Body of pancreas (tissue), 4 donors: Measurements from ENCODE around the gene DYNLT1. TPM values are rescaled to one million over a fixed set of nuclear protein-coding genes. Genes with fewer than 3 reads are reported as not detected.

Experiments used
- ATAC-seq: fragments of 150-250 bp; one replicate; pipeline ENCODE4 v1.9.1; 2016
- DNase-seq, 4 donors: peaks; one replicate each; pipeline ENCODE4 v3.0.0-alpha.2; 2019
- H3K27ac ChIP-seq, 4 donors: fragments of 200-600 bp; sonication (generic); 1 replicate in 3 of 4; 2 replicates in 1 of 4; pipeline versions ENCODE4 v1.5.1 to v1.6.1; 2016 to 2019; ENCODE audit warnings: mild to moderate bottlenecking in 1 of 4, mixed read lengths in 1 of 4, moderate library complexity in 1 of 4
- H3K27me3 ChIP-seq, 2 donors: fragments of 200-600 bp; sonication (generic); one replicate each; pipeline ENCODE4 v1.6.0; 2016; ENCODE audit warnings: mild to moderate bottlenecking in 1 of 2
- H3K36me3 ChIP-seq, 2 donors: fragments of 200-600 bp; sonication (generic); replicated peaks in 1 of 2; 2 replicates each; pipeline ENCODE4 v1.5.1; 2016; ENCODE audit warnings: low read depth in 2 of 2; ENCODE audit not compliant: insufficient read depth in 1 of 2
- H3K4me1 ChIP-seq: fragments of 200-600 bp; sonication (generic); one replicate; pipeline ENCODE4 v1.6.0; 2016
- H3K4me3 ChIP-seq, 2 donors: fragments of 200-600 bp; sonication (generic); 1 replicate in 1 of 2; 2 replicates in 1 of 2; pipeline ENCODE4 v1.5.1; 2016 to 2019
- H3K9me3 ChIP-seq, 3 donors: fragments of 200-600 bp; sonication (generic); 1 replicate in 2 of 3; 2 replicates in 1 of 3; pipeline ENCODE4 v1.5.1; 2016
- POLR2A ChIP-seq, 3 donors: fragments of 450-650 bp; IDR thresholded peaks; one replicate each; pipeline ENCODE4 v1.6.1; 2016; ENCODE audit warnings: antibody characterized with exemption in 3 of 3, mild to moderate bottlenecking in 2 of 3
- WGBS, 2 donors: methylation state at CpG; one replicate each; pipeline ENCODE4 v1.1.5; 2017; 5-methylcytosine and 5-hydroxymethylcytosine counted together
- intact Hi-C: fragments of 100-400 bp; cut with DNase I; formaldehyde crosslinking; loops from one replicate; pipeline ENCODE4 v1.15.1; 2023
- total RNA-seq, 2 donors: library from RNA; depleted of rRNA; stranded (reverse); fragments of >200 nt; gene quantifications; one replicate each; pipeline ENCODE4 v1.1.0, GENCODE V29; 2016
- TF ChIP-seq, protein P1 (sequence below), 7 experiments: fragments of 450-650 bp in 4 of 7; fragments of 200-600 bp in 3 of 7; sonication (generic) in 3 of 7; IDR thresholded peaks; one replicate each; pipeline ENCODE4 v1.5.1; 2016 to 2019; ENCODE audit warnings: antibody characterized with exemption in 7 of 7

The DYNLT1 gene
- total RNA-seq, 2 donors from 2014 or later: 36.1 to 39.2 TPM

- intact Hi-C loops: no loop called here
- 71 to 72% methylated on average over 15 of the region's 15 CpGs for WGBS, 2 donors
- DNase-seq: peak in 2 of 4 donors; percentile 24 to 75
Observed at GRCh38 chr6:158649289-158650143, 5.0 kb upstream of the DYNLT1 start, which contains the start of gene SYTL3. Gene SYTL3, plus strand, starts transcription at chr6:158650054. Its CDS starts 13,215 bp downstream, at chr6:158663269.

DNA sequence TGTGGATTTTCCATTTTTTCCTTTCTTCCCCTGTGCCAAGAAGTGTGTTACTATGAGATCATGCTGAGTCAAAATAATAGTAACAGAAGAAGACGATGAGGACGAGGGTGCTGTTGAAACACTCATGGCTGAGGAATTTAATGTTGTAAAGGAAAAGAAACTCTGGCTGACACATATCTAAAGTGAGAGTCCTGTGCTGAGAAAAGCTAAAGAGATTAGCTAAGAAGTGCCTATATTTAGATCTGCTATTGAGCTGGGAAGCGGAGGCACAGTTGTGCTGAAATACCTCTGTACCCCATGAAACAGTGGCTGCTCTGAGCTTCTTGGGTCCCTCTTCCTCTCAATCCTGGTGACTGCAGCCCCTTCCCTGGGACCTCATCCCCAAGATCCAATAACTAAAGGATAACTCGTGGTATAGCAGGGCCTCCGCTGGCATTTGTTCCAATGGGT is 4.2 kb upstream of the DYNLT1 start:
- TF ChIP-seq, protein P1, sequence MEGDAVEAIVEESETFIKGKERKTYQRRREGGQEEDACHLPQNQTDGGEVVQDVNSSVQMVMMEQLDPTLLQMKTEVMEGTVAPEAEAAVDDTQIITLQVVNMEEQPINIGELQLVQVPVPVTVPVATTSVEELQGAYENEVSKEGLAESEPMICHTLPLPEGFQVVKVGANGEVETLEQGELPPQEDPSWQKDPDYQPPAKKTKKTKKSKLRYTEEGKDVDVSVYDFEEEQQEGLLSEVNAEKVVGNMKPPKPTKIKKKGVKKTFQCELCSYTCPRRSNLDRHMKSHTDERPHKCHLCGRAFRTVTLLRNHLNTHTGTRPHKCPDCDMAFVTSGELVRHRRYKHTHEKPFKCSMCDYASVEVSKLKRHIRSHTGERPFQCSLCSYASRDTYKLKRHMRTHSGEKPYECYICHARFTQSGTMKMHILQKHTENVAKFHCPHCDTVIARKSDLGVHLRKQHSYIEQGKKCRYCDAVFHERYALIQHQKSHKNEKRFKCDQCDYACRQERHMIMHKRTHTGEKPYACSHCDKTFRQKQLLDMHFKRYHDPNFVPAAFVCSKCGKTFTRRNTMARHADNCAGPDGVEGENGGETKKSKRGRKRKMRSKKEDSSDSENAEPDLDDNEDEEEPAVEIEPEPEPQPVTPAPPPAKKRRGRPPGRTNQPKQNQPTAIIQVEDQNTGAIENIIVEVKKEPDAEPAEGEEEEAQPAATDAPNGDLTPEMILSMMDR (IDR thresholded peaks at IDR 0.05): no peak
- TF ChIP-seq POLR2A (IDR thresholded peaks at IDR 0.05): no peak
- no peak overlapping the region for H3K4me3 ChIP-seq
- no peaks in the 10 kb centered on the region for H3K9me3 ChIP-seq
- no peak for DNase-seq
- WGBS, 2 donors: 82 to 83% methylated on average over 5 of the region's 5 CpGs
- H3K4me1 ChIP-seq: peaks cover 5% of the 10 kb centered on the region
- intact Hi-C loops: no loop called here
- no peak for ATAC-seq
- H3K36me3 ChIP-seq: no peaks in the 10 kb centered on the region
- H3K27me3 ChIP-seq: no peaks in the 10 kb centered on the region
- no peak overlapping the region for H3K27ac ChIP-seq

More at GRCh38 chr6:158649289-158650143, 5.0 kb upstream of the DYNLT1 start, which contains the start of gene SYTL3:
- Histone ChIP-seq H3K36me3 (no peaks in the 10 kb centered on the region), H3K9me3 (no peaks in the 10 kb centered on the region), H3K4me1 (peaks cover 5% of the 10 kb centered on the region), H3K4me3 (no peak within 1 kb of the TSS), H3K27ac (peak within 1 kb of the TSS in 2 of 4 donors; percentile 17 to 47), H3K27me3 (no peaks in the 10 kb centered on the region)
- no peak for ATAC-seq
- TF ChIP-seq, protein P1 (IDR thresholded peaks at IDR 0.05): no peak
- TF ChIP-seq POLR2A (IDR thresholded peaks at IDR 0.05): peak in 1 of 3 donors; percentile 57

DNA sequence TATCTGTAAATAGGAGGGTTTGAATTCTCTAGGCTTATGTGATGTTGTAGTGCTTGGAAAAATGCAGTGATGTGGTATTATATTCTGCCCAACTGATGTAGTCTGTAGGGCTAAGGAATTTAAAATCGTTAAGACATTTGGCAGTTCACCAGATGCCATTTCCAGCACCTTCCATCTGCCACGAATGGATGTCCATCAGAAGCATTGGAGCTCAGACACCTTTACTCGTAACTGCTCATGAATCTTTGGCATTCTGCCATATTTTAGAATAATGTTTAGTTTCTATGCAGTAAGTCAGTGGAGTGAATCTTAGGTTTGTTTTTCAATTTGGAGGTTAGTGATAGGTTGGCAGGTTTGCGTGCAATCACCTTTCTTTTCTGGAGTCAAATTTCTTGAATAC is 3.0 kb upstream of the DYNLT1 start:
- intact Hi-C loops: no loop called here
- Histone ChIP-seq H3K4me3 (no peak overlapping the region), H3K4me1 (peaks cover 17% of the 10 kb centered on the region), H3K36me3 (no peaks in the 10 kb centered on the region), H3K27me3 (no peaks in the 10 kb centered on the region), H3K9me3 (no peaks in the 10 kb centered on the region), H3K27ac (no peak overlapping the region)
- no peak for TF ChIP-seq POLR2A (IDR thresholded peaks at IDR 0.05)
- TF ChIP-seq, protein P1 (IDR thresholded peaks at IDR 0.05): no peak
- ATAC-seq (no peak), DNase-seq (no peak)
- WGBS, 2 donors: 54 to 66% methylated on average over 4 of the region's 4 CpGs

DNA sequence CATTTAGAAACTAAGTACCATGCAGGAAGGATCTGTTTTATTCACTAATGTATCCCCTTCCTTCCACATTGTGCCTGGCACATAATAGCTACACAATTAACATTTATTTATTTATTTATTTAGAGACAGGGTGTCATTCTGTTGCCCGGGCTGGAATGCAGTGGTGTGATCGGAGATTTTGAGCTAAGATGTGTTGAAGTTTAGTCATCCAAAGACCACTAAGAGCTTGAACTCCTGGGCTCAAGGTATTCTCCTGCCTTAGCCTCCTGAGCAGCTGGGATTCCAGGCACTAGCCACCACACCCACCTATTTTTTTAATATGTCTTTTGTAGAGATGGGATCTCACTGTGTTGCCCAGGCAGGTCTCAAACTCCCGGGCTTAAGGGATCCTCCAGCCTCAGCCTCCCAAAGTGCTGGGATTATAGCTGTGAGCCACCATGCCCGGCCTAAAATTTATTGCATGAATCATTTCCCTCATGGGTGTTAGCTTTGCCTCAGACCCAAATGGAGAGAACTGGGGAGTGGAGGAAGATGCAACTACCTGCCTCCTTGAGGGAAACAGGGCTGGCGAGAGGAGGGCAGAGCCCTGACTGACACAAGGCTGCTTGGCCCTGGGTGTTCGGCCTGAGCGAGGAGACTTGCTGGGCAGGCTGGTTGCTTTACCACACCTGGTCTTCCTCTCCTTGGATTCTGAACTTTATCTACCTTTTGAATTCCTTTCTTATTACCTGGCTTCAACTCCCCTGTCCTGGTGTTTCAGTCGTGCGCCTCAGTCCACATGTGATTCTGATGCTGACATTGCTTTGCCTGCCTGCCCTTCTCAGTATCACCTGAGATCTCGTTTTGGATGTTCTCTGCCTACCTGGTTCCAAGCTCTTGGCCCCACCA is 1.7 kb upstream of the DYNLT1 start:
- Histone ChIP-seq H3K27ac (no peak overlapping the region), H3K27me3 (no peaks in the 10 kb centered on the region), H3K4me1 (peaks cover 27% of the 10 kb centered on the region), H3K36me3 (no peaks in the 10 kb centered on the region), H3K4me3 (no peak overlapping the region), H3K9me3 (no peaks in the 10 kb centered on the region)
- 66 to 82% methylated on average over 10 of the region's 10 CpGs for WGBS, 2 donors
- TF ChIP-seq, protein P1 (IDR thresholded peaks at IDR 0.05): no peak
- intact Hi-C loops: no loop called here
- ATAC-seq: no peak
- DNase-seq: no peak
